ENCODE results near the gene TTC9.
A peak's percentile ranks its signal among the peaks of the same experiment; 100 is the strongest.
"Not testable (repeated sequence)": the region's sequence is repeated elsewhere in the genome, so short reads cannot be mapped to it uniquely, and the experiment has no call there.

TTC9 gene

GRCh38 chr14:70696026-70696425, 54.3 kb downstream of the TTC9 start:
- no peak for DNase-seq (ENCODE audit: low read depth)
- no peak overlapping the region for H3K4me3 ChIP-seq (ENCODE audit: low read depth, low read length)
- TF ChIP-seq, protein P1, sequence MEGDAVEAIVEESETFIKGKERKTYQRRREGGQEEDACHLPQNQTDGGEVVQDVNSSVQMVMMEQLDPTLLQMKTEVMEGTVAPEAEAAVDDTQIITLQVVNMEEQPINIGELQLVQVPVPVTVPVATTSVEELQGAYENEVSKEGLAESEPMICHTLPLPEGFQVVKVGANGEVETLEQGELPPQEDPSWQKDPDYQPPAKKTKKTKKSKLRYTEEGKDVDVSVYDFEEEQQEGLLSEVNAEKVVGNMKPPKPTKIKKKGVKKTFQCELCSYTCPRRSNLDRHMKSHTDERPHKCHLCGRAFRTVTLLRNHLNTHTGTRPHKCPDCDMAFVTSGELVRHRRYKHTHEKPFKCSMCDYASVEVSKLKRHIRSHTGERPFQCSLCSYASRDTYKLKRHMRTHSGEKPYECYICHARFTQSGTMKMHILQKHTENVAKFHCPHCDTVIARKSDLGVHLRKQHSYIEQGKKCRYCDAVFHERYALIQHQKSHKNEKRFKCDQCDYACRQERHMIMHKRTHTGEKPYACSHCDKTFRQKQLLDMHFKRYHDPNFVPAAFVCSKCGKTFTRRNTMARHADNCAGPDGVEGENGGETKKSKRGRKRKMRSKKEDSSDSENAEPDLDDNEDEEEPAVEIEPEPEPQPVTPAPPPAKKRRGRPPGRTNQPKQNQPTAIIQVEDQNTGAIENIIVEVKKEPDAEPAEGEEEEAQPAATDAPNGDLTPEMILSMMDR (conservative IDR thresholded peaks at IDR 0.05; ENCODE audit: low read depth, low read length), result no peak

GRCh38 chr14:70697701-70698100, 56.0 kb downstream of the TTC9 start:
- no peak for DNase-seq (ENCODE audit: low read depth)
- TF ChIP-seq, protein P1 (conservative IDR thresholded peaks at IDR 0.05; ENCODE audit: low read depth, low read length), result no peak
- H3K4me3 ChIP-seq (ENCODE audit: low read depth, low read length), result no peak overlapping the region

DNA sequence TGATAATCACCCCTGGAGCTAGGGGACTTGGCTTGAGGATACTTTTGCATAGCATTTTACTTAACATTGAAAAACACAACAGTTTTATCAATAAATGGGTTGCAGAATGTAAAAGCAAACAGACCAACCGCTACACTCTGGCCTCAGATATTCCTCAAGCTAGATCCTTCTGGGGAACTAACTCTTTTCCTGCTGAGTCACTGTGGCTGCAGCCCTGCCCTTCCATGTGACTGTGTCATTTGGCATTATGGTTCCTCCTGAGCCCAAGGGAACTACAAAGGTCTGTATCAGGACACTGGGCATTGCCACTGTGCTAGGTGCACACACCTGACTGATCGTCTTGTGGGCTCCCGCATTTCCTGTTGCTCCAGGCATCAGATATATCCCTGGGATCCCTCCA, 56.6 kb downstream of the TTC9 start:
- TF ChIP-seq, protein P1 (conservative IDR thresholded peaks at IDR 0.05; ENCODE audit: low read depth, low read length), result no peak
- no peak overlapping the region for H3K4me3 ChIP-seq (ENCODE audit: low read depth, low read length)
- peak; percentile 31 for DNase-seq (ENCODE audit: low read depth)

GRCh38 chr14:70699646-70700045, 57.9 kb downstream of the TTC9 start:
- DNase-seq (ENCODE audit: low read depth), result no peak
- TF ChIP-seq, protein P1 (conservative IDR thresholded peaks at IDR 0.05; ENCODE audit: low read depth, low read length), result no peak

DNA sequence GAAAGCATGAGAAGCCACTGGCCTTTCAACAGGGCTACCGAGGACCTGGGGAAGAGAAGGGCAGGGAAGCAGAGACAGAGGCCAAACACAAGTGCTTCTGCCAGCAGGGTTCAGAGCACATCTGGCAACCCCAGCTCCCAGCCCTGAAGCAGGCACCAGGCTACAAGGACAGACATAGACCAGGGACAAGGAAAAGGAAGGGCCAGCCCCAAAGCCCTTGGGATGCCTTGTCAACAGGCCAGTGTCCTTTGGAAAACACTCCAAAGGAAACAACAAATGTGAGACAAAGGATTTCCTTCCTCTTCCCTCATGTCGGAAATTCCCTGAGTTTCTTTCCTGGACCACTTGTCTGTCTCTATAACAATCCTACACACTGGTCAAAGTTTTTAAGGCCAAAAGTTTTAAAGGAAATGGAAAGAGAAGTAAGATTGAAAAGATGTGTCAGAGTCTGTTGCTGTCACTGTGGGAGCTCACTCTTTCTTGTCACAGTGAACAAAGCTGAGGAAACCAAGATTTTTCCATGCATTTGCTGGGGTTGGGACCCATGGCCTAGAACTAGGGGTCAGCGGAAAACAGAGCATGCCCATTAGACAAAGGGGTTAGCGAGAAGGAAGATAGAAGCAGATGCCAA, 59.4 kb downstream of the TTC9 start:
- no peak overlapping the region for H3K4me3 ChIP-seq (ENCODE audit: low read depth, low read length)
- TF ChIP-seq, protein P1 (conservative IDR thresholded peaks at IDR 0.05; ENCODE audit: low read depth, low read length), result no peak
- no peak for DNase-seq (ENCODE audit: low read depth)

More at GRCh38 chr14:70699646-70700045, 57.9 kb downstream of the TTC9 start:
- H3K4me3 ChIP-seq (ENCODE audit: low read depth, low read length), result no peak overlapping the region

GRCh38 chr14:70701610-70702009, 59.9 kb downstream of the TTC9 start:
- DNase-seq (ENCODE audit: low read depth), result no peak
- no peak overlapping the region for H3K4me3 ChIP-seq (ENCODE audit: low read depth, low read length)
- TF ChIP-seq, protein P1 (conservative IDR thresholded peaks at IDR 0.05; ENCODE audit: low read depth, low read length), result no peak

DNA sequence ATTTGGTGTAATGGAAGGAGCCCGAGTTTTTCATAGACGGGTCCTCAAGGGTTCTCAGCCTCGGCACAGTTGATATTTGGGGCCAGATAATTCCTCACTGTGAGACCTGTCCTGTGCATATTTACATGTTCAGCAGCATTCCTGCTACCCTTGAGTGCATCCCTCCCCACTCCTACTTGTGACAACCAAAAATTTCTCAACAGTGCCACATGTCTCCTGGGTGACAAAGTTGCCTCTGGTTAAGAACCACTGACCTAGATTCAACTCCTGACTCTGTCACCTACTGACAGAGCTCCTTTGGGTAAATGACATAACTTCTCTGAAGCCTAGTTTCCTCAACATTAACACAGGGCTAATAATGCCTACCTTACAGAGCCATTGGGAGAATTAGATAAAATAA, 60.4 kb downstream of the TTC9 start:
- DNase-seq (ENCODE audit: low read depth), result no peak
- no peak overlapping the region for H3K4me3 ChIP-seq (ENCODE audit: low read depth, low read length)
- TF ChIP-seq, protein P1 (conservative IDR thresholded peaks at IDR 0.05; ENCODE audit: low read depth, low read length), result no peak

DNA sequence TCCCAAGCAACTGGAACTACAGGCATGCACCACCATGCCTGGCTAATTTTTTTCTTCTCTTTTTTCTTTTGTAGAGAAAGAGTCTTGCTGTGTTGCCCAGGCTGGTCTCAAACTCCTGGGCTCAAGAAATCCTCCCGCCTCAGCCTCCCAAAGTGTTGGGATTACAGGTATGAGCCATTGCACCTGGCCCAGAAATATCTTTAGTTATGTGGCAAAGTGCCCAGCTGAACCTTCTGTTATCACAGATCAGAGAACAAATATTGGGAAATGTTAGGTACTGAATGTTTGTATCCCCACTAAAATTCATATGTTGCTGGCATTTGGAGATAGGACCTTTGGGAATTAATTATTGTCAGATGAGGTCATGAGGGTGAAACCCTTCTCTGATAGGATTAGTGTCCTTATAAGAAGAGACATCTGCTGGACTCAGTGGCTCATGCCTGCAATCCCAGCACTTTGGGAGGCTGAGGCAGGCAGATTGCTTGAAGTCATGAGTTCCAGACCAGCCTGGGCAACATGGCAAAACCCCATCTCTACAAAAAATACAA, 62.0 kb downstream of the TTC9 start:
- DNase-seq (ENCODE audit: low read depth); H3K4me3 ChIP-seq (ENCODE audit: low read depth, low read length): not testable (repeated sequence)

All from choroid plexus epithelial cell (primary cell).